ENCODE measurements around the gene ADAMTSL5.

The ADAMTSL5 gene

GRCh38 chr19:1460033-1460995, 52.5 kb downstream of the ADAMTSL5 start:
- H3K27me3 Mint-ChIP-seq, result peaks cover 6 to 18% of the 10 kb centered on the region in 2 donors
- peaks cover 3 to 4% of the 10 kb centered on the region in 2 donors for H3K4me1 Mint-ChIP-seq (ENCODE audit: low read depth in 2 of 2)
- H3K9me3 Mint-ChIP-seq, result no peaks in the 10 kb centered on the region
- no peak for DNase-seq
- H3K36me3 Mint-ChIP-seq (ENCODE audit: insufficient read depth), result no peaks in the 10 kb centered on the region
- H3K27ac Mint-ChIP-seq, result no peak overlapping the region
- H3K4me3 Mint-ChIP-seq, result no peak overlapping the region
- ATAC-seq (replicated peaks), result no peak

- Mint-ChIP-seq H3K36me3 (ENCODE audit: insufficient read depth) (peaks cover 3% of the 10 kb centered on the region), H3K27ac (no peak overlapping the region), H3K27me3 (peaks cover 7 to 26% of the 10 kb centered on the region in 2 donors), H3K4me3 (no peak overlapping the region), H3K4me1 (ENCODE audit: low read depth in 2 of 2) (peaks cover 3 to 4% of the 10 kb centered on the region in 2 donors), H3K9me3 (no peaks in the 10 kb centered on the region)
- no peak for DNase-seq
- no peak for ATAC-seq (replicated peaks)
Measured at GRCh38 chr19:1459479-1459878, 53.3 kb downstream of the ADAMTSL5 start.

GRCh38 chr19:1457892-1458291, 54.9 kb downstream of the ADAMTSL5 start:
- H3K9me3 Mint-ChIP-seq, result no peaks in the 10 kb centered on the region
- no peak overlapping the region for H3K27ac Mint-ChIP-seq

GRCh38 chr19:1457031-1457739, 55.6 kb downstream of the ADAMTSL5 start:
- ATAC-seq (replicated peaks), result no peak
- DNase-seq, result no peak
- H3K4me3 Mint-ChIP-seq, result no peak overlapping the region
- H3K27me3 Mint-ChIP-seq, result peaks cover 21 to 49% of the 10 kb centered on the region in 2 donors
- peaks cover 3% of the 10 kb centered on the region for H3K36me3 Mint-ChIP-seq (ENCODE audit: insufficient read depth)
- H3K4me1 Mint-ChIP-seq (ENCODE audit: low read depth in 2 of 2), result peaks cover 3 to 8% of the 10 kb centered on the region in 2 donors
- H3K27ac Mint-ChIP-seq, result no peak overlapping the region
- no peaks in the 10 kb centered on the region for H3K9me3 Mint-ChIP-seq

More at GRCh38 chr19:1457892-1458291, 54.9 kb downstream of the ADAMTSL5 start:
- DNase-seq, result no peak
- peaks cover 18 to 42% of the 10 kb centered on the region in 2 donors for H3K27me3 Mint-ChIP-seq
- ATAC-seq (replicated peaks), result no peak
- H3K4me3 Mint-ChIP-seq, result no peak overlapping the region
- peaks cover 3% of the 10 kb centered on the region for H3K36me3 Mint-ChIP-seq (ENCODE audit: insufficient read depth)
- H3K4me1 Mint-ChIP-seq (ENCODE audit: low read depth in 2 of 2), result peaks cover 3 to 8% of the 10 kb centered on the region in 2 donors

- ATAC-seq (replicated peaks) (no peak), DNase-seq (no peak)
- Mint-ChIP-seq H3K4me1 (ENCODE audit: low read depth in 2 of 2) (peaks cover 3 to 8% of the 10 kb centered on the region in 2 donors), H3K27me3 (peaks cover 24 to 58% of the 10 kb centered on the region in 2 donors), H3K36me3 (ENCODE audit: insufficient read depth) (peaks cover 3% of the 10 kb centered on the region), H3K27ac (no peak overlapping the region), H3K4me3 (no peak overlapping the region), H3K9me3 (no peaks in the 10 kb centered on the region)
Measured at GRCh38 chr19:1456121-1456900, 56.5 kb downstream of the ADAMTSL5 start.

- Mint-ChIP-seq H3K9me3 (no peaks in the 10 kb centered on the region), H3K27me3 (peaks cover 32 to 66% of the 10 kb centered on the region in 2 donors), H3K4me3 (peak overlapping the region; percentile 62 to 64), H3K4me1 (ENCODE audit: low read depth in 2 of 2) (peaks cover 5 to 8% of the 10 kb centered on the region in 2 donors), H3K27ac (no peak overlapping the region), H3K36me3 (ENCODE audit: insufficient read depth) (peaks cover 3% of the 10 kb centered on the region)
- ATAC-seq (replicated peaks) (peak; percentile 71), DNase-seq (peak in 2 of 3 experiments; percentile 39 to 43)
Measured at GRCh38 chr19:1455336-1456120, 57.3 kb downstream of the ADAMTSL5 start.
